ENCODE measurements around the gene JADE1.
A peak's percentile ranks its signal among the peaks of the same experiment; 100 is the strongest.

Gene JADE1

DNA sequence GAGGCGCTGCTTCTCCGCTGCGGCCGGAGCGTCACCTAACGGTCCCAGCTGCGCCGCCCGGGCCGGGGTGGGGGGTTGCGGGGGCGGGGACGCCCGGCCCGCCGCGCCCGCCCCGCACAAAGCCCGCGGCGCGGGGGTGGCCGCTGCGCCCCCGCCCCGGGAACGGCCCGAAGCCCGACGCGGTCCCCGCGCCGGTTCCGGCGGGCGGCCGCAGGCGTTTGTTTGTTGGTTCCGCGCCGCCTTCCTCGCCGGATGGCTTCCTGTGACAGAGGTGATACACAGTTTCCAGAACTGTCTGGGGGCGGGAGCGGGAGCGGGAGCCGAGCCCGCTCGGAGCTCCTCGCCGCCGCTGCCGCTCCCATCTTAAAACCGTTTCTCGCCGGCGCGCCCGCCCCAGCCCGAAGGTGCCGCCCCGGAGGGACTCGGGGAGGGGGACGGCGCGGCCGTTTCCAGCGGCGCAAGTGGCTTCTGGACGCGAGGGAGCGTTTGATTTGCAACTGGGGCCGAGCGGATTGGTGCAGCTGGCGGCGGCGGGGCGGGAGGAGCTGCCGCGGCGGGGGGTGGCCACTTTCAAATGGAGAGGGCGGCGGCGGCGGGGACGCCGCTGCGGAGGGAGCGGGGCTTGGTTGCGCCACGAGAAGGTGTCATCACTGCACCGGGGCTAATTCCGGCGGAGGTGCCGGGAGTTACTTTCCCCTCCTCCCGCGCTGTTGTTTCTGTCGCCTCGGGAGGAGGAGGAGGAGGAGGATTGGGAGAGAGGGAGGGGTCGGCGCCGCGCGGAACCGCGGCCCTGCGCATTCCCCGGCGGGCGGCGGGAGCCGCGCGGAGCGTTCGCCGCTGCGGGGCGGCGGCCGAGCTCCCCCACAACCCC is 2.3 kb downstream of the JADE1 start (continued):
- TF ChIP-seq, protein P1, sequence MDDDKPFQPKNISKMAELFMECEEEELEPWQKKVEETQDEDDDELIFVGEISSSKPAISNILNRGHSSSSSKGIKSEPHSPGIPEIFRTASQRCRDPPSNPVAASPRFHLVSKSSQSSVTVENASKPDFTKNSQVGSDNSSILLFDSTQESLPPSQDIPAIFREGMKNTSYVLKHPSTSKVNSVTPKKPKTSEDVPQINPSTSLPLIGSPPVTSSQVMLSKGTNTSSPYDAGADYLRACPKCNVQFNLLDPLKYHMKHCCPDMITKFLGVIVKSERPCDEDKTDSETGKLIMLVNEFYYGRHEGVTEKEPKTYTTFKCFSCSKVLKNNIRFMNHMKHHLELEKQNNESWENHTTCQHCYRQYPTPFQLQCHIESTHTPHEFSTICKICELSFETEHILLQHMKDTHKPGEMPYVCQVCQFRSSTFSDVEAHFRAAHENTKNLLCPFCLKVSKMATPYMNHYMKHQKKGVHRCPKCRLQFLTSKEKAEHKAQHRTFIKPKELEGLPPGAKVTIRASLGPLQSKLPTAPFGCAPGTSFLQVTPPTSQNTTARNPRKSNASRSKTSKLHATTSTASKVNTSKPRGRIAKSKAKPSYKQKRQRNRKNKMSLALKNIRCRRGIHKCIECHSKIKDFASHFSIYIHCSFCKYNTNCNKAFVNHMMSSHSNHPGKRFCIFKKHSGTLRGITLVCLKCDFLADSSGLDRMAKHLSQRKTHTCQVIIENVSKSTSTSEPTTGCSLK (tag by site-specific recombination; IDR thresholded peaks at IDR 0.05): no peak
- TF ChIP-seq ZNF571 (tag by site-specific recombination; IDR thresholded peaks at IDR 0.05): no peak
- TF ChIP-seq ZNF76 (tag by site-specific recombination; IDR thresholded peaks at IDR 0.05; ENCODE audit: borderline replicate concordance, low read depth): peak; percentile 78; the same call in 1 of the 2 replicates
- 0 out of 2 replicates have a peak, but pooled peaks have one; percentile 35 for TF ChIP-seq ZNF600 (tag by site-specific recombination; IDR thresholded peaks at IDR 0.05)
- no peak for TF ChIP-seq MZF1 (tag by site-specific recombination; IDR thresholded peaks at IDR 0.05; ENCODE audit: borderline replicate concordance)
- TF ChIP-seq YY1 (tag by site-specific recombination; IDR thresholded peaks at IDR 0.05): no peak; the same call in 1 of the 2 replicates
- no peak for TF ChIP-seq ZNF423 (tag by site-specific recombination; IDR thresholded peaks at IDR 0.05)
- TF ChIP-seq HOXD13 (CRISPR knock-in tag; IDR thresholded peaks at IDR 0.05; ENCODE audit: borderline replicate concordance): no peak
- TF ChIP-seq, protein P2, sequence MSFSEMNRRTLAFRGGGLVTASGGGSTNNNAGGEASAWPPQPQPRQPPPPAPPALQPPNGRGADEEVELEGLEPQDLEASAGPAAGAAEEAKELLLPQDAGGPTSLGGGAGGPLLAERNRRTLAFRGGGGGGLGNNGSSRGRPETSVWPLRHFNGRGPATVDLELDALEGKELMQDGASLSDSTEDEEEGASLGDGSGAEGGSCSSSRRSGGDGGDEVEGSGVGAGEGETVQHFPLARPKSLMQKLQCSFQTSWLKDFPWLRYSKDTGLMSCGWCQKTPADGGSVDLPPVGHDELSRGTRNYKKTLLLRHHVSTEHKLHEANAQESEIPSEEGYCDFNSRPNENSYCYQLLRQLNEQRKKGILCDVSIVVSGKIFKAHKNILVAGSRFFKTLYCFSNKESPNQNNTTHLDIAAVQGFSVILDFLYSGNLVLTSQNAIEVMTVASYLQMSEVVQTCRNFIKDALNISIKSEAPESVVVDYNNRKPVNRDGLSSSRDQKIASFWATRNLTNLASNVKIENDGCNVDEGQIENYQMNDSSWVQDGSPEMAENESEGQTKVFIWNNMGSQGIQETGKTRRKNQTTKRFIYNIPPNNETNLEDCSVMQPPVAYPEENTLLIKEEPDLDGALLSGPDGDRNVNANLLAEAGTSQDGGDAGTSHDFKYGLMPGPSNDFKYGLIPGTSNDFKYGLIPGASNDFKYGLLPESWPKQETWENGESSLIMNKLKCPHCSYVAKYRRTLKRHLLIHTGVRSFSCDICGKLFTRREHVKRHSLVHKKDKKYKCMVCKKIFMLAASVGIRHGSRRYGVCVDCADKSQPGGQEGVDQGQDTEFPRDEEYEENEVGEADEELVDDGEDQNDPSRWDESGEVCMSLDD (tag by site-specific recombination; IDR thresholded peaks at IDR 0.05): no peak
- peak; percentile 92 for TF ChIP-seq KLF8 (tag by site-specific recombination; IDR thresholded peaks at IDR 0.05)
- TF ChIP-seq, protein P3, sequence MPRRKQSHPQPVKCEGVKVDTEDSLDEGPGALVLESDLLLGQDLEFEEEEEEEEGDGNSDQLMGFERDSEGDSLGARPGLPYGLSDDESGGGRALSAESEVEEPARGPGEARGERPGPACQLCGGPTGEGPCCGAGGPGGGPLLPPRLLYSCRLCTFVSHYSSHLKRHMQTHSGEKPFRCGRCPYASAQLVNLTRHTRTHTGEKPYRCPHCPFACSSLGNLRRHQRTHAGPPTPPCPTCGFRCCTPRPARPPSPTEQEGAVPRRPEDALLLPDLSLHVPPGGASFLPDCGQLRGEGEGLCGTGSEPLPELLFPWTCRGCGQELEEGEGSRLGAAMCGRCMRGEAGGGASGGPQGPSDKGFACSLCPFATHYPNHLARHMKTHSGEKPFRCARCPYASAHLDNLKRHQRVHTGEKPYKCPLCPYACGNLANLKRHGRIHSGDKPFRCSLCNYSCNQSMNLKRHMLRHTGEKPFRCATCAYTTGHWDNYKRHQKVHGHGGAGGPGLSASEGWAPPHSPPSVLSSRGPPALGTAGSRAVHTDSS (tag by site-specific recombination; IDR thresholded peaks at IDR 0.05): peak; percentile 69; the same call in 1 of the 2 replicates
- peak; percentile 74; the same call in 1 of the 2 replicates for TF ChIP-seq ZBTB20 (tag by site-specific recombination; IDR thresholded peaks at IDR 0.05)
- no peak for TF ChIP-seq ZNF214 (tag by site-specific recombination; IDR thresholded peaks at IDR 0.05; ENCODE audit: borderline replicate concordance)
- no peak for TF ChIP-seq ZNF140 (tag by site-specific recombination; IDR thresholded peaks at IDR 0.05)
- TF ChIP-seq ZNF670 (tag by site-specific recombination; IDR thresholded peaks at IDR 0.05; ENCODE audit: low read depth): no peak
- no peak for TF ChIP-seq ZNF302 (tag by site-specific recombination; IDR thresholded peaks at IDR 0.05; ENCODE audit: low read depth)
- no peak for TF ChIP-seq ZSCAN16 (tag by site-specific recombination; IDR thresholded peaks at IDR 0.05)
- TF ChIP-seq ZNF202 (tag by site-specific recombination; IDR thresholded peaks at IDR 0.05; ENCODE audit: borderline replicate concordance): no peak
- no peak for TF ChIP-seq ZNF560 (tag by site-specific recombination; IDR thresholded peaks at IDR 0.05; ENCODE audit: borderline replicate concordance)
- no peak for TF ChIP-seq OVOL3 (tag by site-specific recombination; IDR thresholded peaks at IDR 0.05)
- no peak for TF ChIP-seq ZNF211 (tag by site-specific recombination; IDR thresholded peaks at IDR 0.05; ENCODE audit: low read depth)
- peak; percentile 68 for TF ChIP-seq ZNF629 (tag by site-specific recombination; IDR thresholded peaks at IDR 0.05)
- no peak for TF ChIP-seq ZNF391 (tag by site-specific recombination; IDR thresholded peaks at IDR 0.05; ENCODE audit: borderline replicate concordance, low read depth)
- peak; percentile 28; the same call in 1 of the 2 replicates for TF ChIP-seq KLF9 (tag by site-specific recombination; IDR thresholded peaks at IDR 0.05; ENCODE audit: low read depth)
- TF ChIP-seq ZNF292 (tag by site-specific recombination; IDR thresholded peaks at IDR 0.05; ENCODE audit: borderline replicate concordance, low read depth): no peak
- TF ChIP-seq, protein P4, sequence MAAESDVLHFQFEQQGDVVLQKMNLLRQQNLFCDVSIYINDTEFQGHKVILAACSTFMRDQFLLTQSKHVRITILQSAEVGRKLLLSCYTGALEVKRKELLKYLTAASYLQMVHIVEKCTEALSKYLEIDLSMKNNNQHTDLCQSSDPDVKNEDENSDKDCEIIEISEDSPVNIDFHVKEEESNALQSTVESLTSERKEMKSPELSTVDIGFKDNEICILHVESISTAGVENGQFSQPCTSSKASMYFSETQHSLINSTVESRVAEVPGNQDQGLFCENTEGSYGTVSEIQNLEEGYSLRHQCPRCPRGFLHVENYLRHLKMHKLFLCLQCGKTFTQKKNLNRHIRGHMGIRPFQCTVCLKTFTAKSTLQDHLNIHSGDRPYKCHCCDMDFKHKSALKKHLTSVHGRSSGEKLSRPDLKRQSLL (tag by site-specific recombination; IDR thresholded peaks at IDR 0.05): no peak
- TF ChIP-seq, protein P5, sequence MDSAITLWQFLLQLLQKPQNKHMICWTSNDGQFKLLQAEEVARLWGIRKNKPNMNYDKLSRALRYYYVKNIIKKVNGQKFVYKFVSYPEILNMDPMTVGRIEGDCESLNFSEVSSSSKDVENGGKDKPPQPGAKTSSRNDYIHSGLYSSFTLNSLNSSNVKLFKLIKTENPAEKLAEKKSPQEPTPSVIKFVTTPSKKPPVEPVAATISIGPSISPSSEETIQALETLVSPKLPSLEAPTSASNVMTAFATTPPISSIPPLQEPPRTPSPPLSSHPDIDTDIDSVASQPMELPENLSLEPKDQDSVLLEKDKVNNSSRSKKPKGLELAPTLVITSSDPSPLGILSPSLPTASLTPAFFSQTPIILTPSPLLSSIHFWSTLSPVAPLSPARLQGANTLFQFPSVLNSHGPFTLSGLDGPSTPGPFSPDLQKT (IDR thresholded peaks at IDR 0.05; ENCODE audit: borderline replicate concordance, low read depth, low read length): no peak
- TF ChIP-seq, protein P6, sequence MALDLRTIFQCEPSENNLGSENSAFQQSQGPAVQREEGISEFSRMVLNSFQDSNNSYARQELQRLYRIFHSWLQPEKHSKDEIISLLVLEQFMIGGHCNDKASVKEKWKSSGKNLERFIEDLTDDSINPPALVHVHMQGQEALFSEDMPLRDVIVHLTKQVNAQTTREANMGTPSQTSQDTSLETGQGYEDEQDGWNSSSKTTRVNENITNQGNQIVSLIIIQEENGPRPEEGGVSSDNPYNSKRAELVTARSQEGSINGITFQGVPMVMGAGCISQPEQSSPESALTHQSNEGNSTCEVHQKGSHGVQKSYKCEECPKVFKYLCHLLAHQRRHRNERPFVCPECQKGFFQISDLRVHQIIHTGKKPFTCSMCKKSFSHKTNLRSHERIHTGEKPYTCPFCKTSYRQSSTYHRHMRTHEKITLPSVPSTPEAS (tag by site-specific recombination; IDR thresholded peaks at IDR 0.05): no peak
- TF ChIP-seq ZNF221 (tag by site-specific recombination; IDR thresholded peaks at IDR 0.05; ENCODE audit: borderline replicate concordance): no peak
- TF ChIP-seq ZNF37A (tag by site-specific recombination; IDR thresholded peaks at IDR 0.05): no peak

All from HEK293 (cell line).